ENCODE measurements around the gene GIT1.

GIT1 gene

DNA sequence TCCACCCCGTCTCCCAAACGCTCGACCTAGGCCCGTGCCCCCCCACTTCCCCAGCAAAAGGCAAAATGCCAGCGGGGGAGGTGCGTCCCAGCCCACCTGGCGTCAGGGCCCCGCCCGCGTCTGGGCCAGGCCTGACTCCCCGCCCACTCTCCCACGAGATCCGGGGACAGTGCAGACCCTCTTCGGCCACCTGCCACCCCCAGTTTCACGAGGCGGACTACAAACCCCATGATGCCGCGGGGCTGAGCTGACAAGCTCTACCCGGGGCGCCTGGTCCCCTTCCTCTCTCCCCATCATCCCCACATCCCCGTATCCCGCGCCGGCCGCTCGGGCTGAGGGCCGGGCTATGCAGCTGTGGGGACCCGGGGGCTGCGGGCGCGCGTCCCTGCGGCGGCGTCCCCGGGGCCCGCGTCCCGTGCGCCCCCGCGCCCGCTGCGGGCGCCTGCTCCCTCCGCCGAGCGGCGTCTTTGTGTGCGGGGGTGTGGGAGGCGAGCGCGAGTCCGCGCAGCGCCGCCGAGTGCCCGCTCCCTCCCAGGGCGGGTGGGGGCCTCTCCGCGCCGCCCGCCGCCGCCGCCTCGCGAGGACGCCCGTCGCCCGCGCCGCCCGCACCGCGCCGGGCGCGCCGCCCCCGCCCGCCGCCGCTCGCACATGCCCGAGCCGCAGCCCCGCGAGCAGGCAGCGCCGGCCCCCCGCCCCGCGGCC, 3.6 kb upstream of the GIT1 start, which contains the start of gene ANKRD13B:
Gene ANKRD13B (plus strand): TSS at position 283 of the 702 bp plus-strand sequence. CDS start 490 bp downstream, outside the sequence.
- FAIRE-seq = peak; percentile 19

DNA sequence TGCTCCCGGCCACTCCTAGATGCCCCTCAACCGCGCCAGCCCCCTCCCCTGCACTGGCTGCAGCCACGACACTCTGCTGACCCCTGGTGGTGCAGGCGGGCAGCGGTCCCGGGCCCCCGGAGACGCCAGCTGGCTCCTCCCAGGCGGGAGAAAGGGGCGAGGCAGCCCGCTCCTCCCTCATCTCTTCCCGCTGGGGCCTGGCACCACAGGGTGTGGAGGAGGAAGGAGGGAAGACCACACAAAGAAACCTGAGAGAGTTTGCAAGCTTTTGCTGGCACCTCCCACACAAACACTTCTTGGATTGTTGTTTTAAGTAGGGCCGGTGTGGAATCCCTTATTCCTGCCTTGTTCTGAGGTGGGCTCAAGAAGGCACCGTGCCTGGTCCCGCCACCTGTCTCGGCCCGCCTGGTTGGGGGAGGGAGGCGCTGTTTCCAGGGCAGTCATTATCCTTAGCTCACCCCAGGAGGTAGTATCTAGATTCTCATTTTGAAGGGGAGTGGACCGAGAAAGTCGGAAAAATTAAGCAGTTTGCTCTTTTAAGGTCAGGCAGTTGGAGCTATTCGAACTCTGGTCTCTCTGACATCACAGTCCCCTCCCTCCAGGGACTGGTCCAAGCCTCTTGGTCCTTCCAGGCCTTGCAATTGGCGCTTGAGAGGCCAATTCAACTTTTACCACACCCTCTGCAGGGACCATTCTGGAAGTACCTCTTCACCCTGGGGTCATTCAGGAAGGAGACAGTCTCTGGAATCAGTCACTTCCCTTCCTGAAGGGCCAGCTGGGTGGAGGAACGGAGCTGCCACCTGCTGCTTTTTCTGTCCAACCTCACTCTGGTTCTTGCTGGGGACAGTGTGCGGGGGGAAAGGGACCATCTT, 2.5 kb upstream of the GIT1 start:
- FAIRE-seq = peak; percentile 97

DNA sequence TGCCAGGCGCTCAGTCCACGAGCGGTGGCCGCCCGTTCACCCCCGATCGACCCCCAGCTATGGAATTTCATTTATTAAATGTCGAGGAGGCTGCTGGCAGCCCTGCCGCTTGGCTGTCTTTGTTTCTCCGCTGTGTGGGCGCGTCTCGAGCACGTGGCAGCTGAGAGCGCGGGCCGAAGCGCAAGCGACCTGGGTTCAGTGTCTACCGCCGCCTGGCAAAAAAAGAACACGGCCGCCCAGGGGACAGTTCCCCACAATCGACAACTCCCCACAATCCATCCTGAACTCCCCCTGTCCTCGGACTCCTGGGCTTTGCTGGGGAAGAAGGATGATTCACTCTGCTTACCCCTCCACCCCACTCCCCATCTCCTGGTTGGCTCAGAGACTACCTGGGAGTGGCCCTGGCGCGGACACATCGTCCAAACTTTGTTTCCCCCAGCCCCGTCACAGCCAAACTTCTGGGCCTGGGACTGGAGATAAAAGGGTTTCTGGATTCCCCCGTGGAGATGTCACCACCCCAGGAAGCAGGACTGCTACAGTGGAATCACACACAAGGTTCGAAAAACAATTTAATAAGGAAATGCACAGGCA, 1.8 kb upstream of the GIT1 start:
- no peak for FAIRE-seq

DNA sequence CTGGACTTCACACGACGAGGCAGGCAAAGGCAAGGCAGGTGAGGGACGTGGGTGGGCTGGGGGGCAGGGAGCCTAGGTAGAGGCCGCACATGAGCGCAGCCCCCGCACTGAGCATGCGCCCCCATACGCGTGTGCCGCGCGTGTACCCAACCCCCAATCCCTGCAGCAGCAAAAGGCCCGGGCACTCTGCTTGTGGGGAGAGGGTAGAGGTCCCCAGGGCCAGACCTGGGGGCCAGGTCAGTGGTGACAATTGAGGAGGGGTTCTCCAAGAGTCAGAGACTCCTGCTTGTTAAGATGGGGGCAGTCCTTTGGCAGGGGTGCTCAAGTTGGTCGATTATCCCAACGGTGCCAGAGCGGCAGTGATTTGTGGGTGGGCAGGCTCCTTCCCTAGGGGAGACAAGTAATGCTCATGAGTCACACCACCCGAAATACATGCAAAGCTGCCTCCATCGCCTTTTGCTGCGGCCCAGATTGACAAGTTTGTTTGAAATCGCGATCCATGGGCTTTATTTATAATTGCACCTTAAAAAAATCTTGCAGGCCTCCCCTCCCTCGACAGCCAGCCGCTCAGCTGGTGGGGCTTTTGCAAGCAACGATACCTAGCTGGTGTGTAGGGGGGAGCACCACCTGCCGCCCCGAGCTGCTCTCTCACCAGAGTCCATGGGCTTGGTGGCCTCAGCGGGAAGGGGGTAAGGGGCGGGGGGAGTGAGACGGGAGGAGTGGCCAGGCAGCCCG, 1.1 kb upstream of the GIT1 start:
- FAIRE-seq = no peak

DNA sequence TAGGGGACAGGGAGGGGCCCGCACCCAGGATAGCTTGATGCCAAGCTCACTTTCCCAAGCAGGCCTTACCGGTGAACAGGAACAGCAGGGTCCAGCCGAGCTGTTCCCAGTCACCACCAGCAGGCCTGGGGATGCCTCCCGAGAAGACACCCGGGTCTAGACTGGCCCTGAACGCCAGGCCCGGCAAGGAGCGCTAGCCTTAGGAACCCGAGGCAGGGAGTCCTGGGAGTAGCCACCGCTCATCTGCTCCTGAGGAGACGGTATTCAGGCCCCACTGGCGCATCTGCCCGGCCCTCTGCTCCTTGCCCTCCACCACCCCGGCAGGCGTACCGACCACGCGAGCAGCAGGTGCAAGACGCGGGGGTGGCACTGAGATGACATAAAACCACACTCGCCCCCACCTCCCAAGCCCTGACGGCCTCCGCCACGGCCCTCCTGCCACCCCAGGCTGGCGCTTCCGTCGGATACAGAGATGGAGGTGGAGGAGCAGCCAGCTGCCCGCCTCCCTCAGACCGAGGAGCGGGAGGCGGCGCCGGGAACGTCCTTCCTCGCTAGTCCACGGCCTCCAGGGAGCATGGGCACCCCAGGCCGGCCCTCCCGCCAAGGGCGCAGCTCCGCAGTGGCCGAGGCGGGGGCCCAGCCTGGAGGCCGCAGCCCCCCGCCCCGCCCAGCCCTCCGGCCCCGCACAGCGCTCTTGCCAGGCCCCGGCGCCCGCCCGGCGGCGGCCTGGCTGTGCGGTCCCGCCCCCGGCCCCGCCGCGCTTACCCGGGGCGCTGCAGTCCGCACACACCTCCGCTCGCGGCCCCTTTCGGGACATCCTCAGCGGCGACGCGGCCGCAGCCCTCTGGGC, 661 bp downstream of the GIT1 start:
- FAIRE-seq = no peak

DNA sequence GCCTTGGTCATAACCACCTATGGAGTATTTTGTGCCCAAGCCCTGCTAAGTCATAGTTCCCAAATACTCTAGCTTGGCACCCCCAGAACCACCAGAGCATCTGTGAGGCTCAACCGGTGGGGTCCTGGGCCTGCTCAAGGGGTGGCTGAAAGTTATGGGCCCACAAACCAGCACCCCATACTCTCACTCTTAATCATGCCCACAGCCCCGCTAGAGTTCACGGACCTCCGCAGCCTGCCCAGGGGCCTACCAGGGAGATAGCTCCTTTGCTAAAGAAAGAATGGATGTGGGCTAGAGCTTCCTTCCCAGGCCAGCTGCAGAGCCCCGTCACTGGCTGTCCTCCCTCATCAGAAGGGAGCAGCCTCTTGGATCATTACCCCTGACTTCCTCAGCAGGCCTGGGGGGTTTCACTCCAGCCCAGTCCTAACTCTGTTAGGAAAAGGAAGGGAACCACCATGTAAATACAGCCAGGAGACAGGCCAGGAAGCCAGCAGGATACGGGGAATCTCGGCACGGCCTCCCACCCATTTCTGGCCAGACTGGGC, 1.4 kb downstream of the GIT1 start:
- no peak for FAIRE-seq

DNA sequence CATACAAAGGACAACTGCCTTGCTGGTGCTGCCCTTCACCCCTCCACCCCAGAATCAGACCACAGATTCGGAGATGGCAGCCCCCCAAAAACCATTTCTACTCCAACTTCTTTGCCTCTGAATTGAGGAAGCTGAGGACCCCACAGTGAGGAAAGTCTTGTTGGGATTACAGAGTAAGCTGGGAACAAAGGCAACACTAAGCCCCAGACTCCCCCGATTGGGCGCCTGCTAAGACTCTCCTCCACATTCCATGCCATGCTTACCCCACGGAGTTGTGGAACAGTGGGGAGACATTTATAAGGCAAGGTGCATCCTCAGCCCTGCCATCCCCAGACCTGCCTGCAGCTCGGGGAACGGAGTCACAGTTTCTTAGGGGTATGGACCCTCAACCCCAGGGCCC, 1.9 kb downstream of the GIT1 start:
- no peak for FAIRE-seq

DNA sequence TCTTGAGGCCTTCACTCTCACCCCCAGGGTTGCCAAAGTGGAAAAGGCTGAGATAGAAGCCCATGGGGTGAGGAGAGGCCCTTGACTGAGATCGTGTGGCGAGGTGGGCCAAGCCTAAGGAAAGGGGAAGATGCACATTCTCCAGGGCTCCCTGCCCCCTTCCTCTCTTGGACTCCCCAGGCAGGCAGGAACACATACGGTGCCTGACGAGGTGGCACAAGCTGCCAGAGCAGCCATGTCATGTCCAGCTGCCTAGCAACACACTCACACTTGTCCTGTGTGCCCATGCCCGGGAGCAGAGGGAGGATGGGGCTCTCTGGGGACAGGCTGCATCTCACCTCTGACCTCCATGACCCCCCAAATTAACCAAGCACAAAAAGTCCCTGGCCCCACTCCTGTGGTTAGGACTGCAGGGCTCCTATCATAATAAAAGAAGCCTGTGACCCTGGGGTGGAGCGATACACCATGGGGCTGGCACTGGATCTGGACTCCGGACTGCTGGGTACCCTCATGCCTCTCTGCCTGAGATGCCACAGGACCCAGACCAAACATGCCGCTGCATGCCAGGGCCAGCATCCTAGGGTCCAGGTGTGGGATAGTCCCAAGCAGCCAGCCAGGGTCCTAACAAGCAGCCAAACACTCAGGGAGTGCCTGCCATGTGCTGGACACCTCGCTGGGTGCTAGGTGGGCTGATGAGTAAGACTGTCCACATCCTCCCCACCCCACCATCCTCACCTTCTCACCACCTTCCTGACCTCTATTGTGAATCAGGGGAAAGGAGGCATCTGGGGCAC, 2.6 kb downstream of the GIT1 start:
- FAIRE-seq = no peak

DNA sequence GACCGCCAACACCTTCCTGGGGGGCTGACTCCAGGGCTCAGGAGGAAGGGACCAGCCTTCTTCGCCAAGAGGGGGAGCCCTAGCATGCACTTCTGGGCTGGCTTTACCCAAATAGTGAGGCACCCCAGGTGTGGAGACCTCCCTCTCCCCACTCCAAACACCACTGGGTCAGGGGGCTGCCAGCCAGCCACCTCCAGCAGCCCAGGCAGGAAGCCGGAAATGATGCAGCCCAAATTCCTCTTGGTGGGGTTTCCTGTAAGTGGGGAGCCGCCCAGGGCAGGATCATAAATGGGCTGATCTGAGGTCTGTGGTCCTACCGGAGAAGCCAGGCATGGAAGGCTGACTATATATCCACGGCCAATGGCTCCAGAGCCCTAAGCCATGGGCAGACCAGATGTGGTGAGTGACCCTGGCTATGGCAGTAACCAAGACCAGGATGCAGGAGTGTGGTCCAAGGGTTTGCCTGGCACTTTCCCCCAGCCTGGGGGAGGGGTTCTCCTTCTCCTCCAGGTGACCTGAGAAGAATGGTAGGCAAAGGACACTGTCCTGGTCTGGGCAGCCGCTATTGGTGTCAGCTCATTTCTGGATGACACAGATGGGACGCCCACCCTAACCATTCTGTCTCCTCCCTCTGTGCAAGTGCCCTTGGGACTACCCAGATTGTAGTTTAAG, 4.2 kb downstream of the GIT1 start:
- no peak for FAIRE-seq

DNA sequence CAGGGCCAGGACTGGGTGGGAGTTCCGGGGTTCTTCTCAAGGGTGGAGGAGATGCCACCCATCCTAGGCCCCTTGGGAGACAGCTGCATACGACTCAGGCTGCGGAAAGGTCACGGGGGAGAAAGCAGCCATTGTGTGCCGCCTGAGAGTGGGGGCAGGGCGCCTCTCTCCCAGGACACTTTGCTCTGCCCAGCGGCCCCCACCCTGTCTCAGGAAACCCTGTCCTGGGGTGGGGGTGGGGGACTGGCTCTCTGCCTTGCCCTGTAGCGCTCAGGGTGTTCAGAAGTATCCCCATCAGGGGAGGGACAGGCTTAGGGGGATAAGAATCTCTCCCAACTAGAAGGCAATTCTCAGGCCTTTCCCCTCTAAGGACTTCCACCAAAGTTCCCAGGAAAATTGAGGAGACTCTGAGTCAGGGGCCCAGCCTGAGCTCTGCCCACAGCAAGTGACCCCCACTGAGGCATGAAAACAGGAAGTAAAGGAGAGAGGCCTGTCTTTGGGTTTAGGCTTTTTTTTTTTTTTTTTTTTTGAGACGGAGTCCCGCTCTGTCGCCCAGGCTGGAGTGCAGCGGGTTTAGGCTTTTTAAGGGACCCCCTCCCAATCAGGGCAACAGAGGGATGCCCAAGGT, 4.9 kb downstream of the GIT1 start:
- no peak for FAIRE-seq

DNA sequence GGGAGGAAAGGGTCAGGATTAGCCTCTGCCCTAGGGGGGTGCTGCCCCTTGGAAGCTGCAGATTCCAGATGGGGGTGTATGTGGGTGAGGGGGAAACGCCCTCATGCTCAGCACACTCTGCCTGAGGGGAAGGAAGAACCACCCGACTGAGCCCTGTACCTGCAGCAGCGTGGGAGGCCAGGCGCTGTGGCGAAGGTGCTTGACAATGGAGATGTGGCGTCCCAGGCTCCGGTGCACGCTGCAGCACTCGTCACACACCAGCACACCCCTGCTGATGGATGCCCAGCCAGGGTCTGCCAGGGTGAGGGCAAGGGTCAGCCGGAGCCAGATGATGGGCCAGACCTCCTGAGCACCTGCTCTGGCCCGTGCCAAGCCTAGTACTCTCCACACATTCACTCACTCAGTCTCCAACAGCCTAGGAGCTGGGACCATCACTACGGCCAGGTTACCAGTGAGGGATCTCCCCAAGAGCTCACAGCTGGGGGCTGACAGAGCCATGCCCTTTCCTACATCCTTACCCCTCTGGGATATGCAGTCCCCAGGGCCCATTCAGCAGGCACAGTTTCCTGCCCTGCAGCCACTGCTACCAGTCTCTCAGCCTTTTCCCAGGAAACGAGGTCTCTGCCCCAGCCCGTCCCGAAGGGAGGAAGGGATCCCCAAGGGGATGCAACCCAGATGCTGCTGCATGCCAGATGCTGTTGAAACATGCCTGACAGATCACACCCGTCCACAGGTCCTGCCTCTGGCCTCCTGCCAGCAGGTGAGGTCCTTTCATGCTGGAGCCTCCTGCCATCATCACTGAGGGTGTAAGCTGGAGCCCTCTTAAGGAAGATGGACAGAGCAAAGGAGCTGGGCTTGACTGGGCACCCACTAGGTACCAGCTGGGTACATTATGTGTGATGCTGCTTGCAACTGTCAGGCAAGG, 5.9 kb downstream of the GIT1 start:
- no peak for FAIRE-seq

DNA sequence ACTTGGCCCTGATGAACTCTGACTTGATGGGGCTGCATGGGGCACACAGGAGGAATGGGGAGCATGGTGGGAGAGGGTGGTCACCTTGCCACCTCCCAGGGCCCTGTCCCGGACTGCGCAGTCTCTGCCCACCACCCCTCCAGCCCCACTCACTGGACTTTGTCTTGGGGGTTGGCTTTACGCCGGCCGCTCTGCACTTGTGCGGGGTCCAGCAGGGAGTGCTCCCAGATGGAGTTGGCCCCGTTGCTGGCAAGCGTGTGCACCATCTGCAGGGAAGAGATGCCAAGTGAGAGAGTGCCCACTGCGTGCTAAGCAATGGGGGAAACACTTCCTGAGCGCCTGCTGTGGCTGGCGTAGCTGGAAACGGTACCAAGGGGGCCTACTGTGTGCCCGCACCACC, 6.7 kb downstream of the GIT1 start:
- no peak for FAIRE-seq

DNA sequence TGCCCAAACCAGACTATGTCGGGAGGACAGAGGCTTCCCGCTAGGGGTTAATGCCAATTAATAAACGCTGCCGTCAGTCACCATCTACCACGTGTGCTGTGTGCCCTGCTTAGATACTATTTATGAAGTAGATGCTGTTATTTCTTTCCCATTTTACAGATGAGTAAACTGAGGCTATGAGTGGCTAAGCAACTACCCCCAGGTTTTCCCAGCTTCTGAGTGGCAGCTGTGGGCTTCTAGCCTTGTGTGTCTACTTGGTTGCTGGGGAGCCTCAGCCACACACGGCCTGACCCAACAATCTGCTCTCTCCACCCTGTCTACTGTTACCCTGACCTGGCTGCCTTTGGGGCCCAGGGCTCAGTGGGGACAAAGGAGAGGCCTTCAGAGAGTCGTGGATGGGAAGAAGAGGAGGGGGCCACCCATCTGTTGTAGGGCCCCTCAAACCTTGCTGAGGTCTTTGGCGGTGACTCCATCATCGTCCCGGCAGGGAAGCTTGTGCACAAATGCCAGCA, 7.1 kb downstream of the GIT1 start:
- no peak for FAIRE-seq

DNA sequence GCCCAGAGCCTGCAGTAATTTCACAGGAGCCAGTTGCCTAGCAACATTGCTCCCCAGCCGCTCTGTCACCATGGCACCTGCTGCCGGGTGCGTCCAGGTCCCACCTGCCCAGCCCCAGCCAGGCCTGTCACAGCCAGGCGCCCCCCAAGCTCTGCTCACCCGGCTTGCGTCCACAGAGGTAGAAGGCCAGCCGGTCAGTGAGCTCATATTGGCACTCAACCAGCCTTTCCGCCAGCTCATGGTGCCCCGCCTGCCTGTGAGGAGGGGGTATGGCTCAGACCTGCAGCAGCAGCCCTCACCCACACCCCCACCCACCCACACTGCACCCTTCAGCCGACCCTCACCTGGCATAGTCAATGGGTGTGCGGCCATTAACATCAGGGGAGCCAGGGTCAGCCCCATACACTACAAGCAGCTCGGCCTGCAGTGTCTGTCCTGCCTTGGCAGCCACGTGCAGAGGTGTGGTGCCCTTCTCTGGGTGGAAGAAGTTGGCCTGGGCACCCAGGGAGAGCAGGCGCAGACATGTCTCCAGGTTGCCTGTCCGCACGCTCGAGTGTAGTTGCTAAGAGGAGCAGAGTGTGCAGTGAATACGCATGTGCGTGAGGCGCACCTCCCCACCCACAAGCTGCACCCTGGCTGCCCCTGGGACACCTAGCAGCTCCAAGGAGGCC, 7.7 kb downstream of the GIT1 start:
- FAIRE-seq = no peak

DNA sequence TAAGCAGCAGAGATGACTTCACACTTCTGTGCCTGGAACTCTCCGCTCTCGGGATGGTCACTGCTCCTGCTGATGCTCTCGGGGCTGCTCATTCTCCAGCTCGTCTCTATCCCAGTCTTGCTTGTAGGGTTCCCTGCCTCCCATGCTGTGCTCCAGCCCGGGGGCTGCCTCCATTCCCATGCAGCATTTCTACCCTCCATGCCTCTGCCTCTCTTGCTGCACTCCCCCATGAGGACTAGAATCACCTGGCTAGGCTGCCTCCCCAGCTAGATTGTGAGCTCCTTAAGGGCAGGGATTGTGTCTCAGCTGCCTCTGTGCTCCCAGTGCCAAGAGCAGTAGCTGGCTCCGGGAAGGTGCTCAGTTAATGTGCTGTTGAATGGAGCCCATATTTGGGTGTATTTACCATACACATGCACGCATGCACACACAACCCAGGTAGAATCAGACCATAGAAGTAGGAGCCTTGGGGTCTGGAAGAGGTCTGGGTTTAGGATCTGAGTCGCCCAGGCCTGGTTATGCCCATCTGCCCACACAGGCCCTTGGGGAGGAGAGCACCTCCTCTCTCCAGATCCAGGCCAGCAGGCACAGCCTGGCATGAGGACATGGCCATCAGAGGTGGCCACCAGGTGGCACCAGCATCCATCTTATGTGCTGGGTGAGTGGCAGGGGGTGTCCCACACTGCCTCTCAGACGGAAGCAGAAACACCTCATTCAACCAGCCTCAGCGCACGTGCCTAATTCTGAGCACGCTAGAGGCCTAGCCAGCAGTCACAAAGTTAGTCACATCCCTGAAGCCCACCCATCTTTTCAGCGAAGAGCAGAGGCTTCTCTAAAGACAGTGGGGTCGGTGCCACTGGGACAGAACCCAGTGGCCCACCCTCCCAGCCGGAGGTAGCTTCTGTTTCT, 9.3 kb downstream of the GIT1 start:
- FAIRE-seq = peak; percentile 80

DNA sequence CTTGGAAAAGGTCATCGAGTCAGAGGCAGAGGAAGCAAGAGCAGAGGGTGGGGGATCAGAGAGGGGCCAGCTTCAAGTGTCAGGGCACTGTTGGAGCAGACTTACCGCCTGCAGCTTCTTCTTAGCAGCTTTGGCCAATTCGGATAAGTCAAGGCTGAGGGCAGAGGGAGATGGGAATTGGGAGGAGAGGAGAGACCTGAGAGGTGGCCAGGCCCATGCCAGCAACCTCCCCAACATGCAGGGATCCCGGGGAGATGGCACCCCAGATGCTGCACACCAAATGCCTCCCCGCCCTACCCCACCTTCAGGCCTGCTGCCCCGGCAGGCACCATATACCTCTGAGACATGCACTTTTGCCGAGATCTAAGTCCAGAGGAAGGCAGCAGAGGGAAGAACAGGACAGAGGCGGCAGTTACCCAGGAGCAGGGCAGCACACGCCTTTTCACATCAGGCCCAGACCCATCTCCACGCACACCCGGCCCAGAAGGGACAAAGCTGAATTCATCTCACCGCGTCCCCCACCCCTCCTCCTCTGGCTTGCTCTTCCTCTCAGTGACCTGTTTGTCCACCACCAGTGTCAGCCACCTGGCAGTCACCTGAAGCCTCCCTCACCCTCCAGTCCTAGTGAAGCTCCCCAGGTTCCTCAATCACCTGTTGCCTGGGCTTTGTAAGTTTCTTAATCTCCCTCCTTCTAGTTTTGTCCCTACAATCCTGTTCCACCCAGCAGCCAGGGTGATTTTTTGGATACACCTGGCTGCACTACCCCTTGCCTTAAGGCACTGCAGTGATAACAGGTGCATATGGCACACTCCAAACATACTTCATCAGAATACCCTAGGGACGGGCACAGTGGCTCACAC, 10.6 kb downstream of the GIT1 start:
- FAIRE-seq = no peak

All from G401.6 (cell line).